H9 (cell line): ENCODE results near the gene CYP27C1. TPM values are rescaled to one million over a fixed set of nuclear protein-coding genes. Genes with fewer than 3 reads are reported as not detected.

Source experiments
- DNase-seq: peaks from one replicate; pipeline ENCODE4 v3.0.0-alpha.2; 2017
- H2AFZ ChIP-seq: one replicate; pipeline ENCODE4 v1.6.1; 2013; ENCODE audit warnings: mild to moderate bottlenecking, low read length, control low read depth, moderate library complexity
- H2AK5ac ChIP-seq: 2 replicates; pipeline ENCODE4 v1.6.1; 2013; ENCODE audit warnings: low read length, control low read depth, mixed read lengths; ENCODE audit not compliant: insufficient read length
- H2BK120ac ChIP-seq: one replicate; pipeline ENCODE4 v1.6.1; 2013; ENCODE audit warnings: low read depth, mild to moderate bottlenecking, low read length, control low read depth, inconsistent platforms; ENCODE audit not compliant: poor library complexity, severe bottlenecking
- H2BK12ac ChIP-seq: 2 replicates; pipeline ENCODE4 v1.6.1; 2013; ENCODE audit warnings: low read length, control low read depth, mixed read lengths, low read depth; ENCODE audit not compliant: insufficient read length
- H2BK15ac ChIP-seq: 2 replicates; pipeline ENCODE4 v1.6.1; 2013; ENCODE audit warnings: low read depth, low read length, control low read depth
- H2BK20ac ChIP-seq: one replicate; pipeline ENCODE4 v1.6.1; 2013; ENCODE audit warnings: low read depth, mild to moderate bottlenecking, low read length, control low read depth, inconsistent platforms; ENCODE audit not compliant: poor library complexity, severe bottlenecking
- H2BK5ac ChIP-seq: 2 replicates; pipeline ENCODE4 v1.6.1; 2013; ENCODE audit warnings: low read length, control low read depth, mixed read lengths; ENCODE audit not compliant: insufficient read length
- H3K14ac ChIP-seq: 2 replicates; pipeline ENCODE4 v1.6.1; 2013; ENCODE audit warnings: low read length, control low read depth; ENCODE audit not compliant: insufficient read depth
- H3K18ac ChIP-seq: 2 replicates; pipeline ENCODE4 v1.6.1; 2013; ENCODE audit warnings: low read depth, mild to moderate bottlenecking, mixed read lengths, low read length, control low read depth; ENCODE audit not compliant: insufficient read length
- H3K23ac ChIP-seq: 2 replicates; pipeline ENCODE4 v1.6.1; 2013; ENCODE audit warnings: low read length, control low read depth, mixed read lengths, low read depth; ENCODE audit not compliant: insufficient read length
- H3K23me2 ChIP-seq: 2 replicates; pipeline ENCODE4 v1.6.1; 2013; ENCODE audit warnings: low read depth, mild to moderate bottlenecking, mixed read lengths, low read length, control low read depth; ENCODE audit not compliant: insufficient read length, poor library complexity, severe bottlenecking
- H3K27ac ChIP-seq: 2 replicates; pipeline ENCODE4 v1.5.1; 2013; ENCODE audit warnings: low read length, control low read depth, mixed read lengths, low read depth; ENCODE audit not compliant: insufficient read length
- H3K27me3 ChIP-seq: 2 replicates; pipeline ENCODE4 v1.6.1; 2013; ENCODE audit warnings: low read length, control low read depth, inconsistent platforms; ENCODE audit not compliant: insufficient read depth
- H3K4ac ChIP-seq: 2 replicates; pipeline ENCODE4 v1.6.1; 2013; ENCODE audit warnings: low read depth, mild to moderate bottlenecking, control low read depth, inconsistent platforms, low read length, moderate library complexity
- H3K4me1 ChIP-seq: 2 replicates; pipeline ENCODE4 v1.6.1; 2013; ENCODE audit warnings: low read length, control low read depth, inconsistent platforms; ENCODE audit not compliant: insufficient read depth
- H3K4me2 ChIP-seq: 2 replicates; pipeline ENCODE4 v1.6.1; 2013; ENCODE audit warnings: low read length, control low read depth, mixed read lengths; ENCODE audit not compliant: insufficient read length, insufficient read depth
- H3K56ac ChIP-seq: 2 replicates; pipeline ENCODE4 v1.6.1; 2013; ENCODE audit warnings: low read depth, mild to moderate bottlenecking, mixed read lengths, low read length, control low read depth; ENCODE audit not compliant: insufficient read length
- H3K79me1 ChIP-seq: 2 replicates; pipeline ENCODE4 v1.6.1; 2013; ENCODE audit warnings: low read depth, mild to moderate bottlenecking, moderate library complexity, low read length, control low read depth, inconsistent platforms; ENCODE audit not compliant: insufficient read depth, poor library complexity, severe bottlenecking
- H3K79me2 ChIP-seq: 2 replicates; pipeline ENCODE4 v1.6.1; 2013; ENCODE audit warnings: low read length, control low read depth, inconsistent platforms; ENCODE audit not compliant: insufficient read depth
- H3K9ac ChIP-seq: 2 replicates; pipeline ENCODE4 v1.6.1; 2013; ENCODE audit warnings: low read length, control low read depth, mixed read lengths; ENCODE audit not compliant: insufficient read length; ENCODE audit errors: extremely low read depth
- H3K9me3 ChIP-seq: one replicate; pipeline ENCODE4 v1.6.1; 2013; ENCODE audit warnings: low read depth, low read length, inconsistent platforms; ENCODE audit not compliant: control insufficient read depth
- H3T11ph ChIP-seq: one replicate; pipeline ENCODE4 v1.6.1; 2013; ENCODE audit warnings: mild to moderate bottlenecking, low read length, control low read depth, inconsistent platforms
- H4K20me1 ChIP-seq: one replicate; pipeline ENCODE4 v1.6.1; 2013; ENCODE audit not compliant: control insufficient read depth, insufficient read length, insufficient read depth
- H4K5ac ChIP-seq: 2 replicates; pipeline ENCODE4 v1.6.1; 2013; ENCODE audit warnings: low read depth, mild to moderate bottlenecking, mixed read lengths, low read length, control low read depth; ENCODE audit not compliant: insufficient read length
- H4K8ac ChIP-seq: replicated peaks from 2 replicates; pipeline ENCODE4 v1.6.1; 2013; ENCODE audit warnings: low read length, control low read depth, mixed read lengths, low read depth; ENCODE audit not compliant: insufficient read length
- H4K91ac ChIP-seq: 2 replicates; pipeline ENCODE4 v1.6.1; 2013; ENCODE audit warnings: low read depth, mild to moderate bottlenecking, moderate library complexity, mixed read lengths, low read length, control low read depth; ENCODE audit not compliant: insufficient read length
- H3K27ac Mint-ChIP-seq, 3 experiments: 2 replicates in 2 of 3; 3 replicates in 1 of 3; pipeline ENCODE4 v1.8.0; 2020 to 2021; ENCODE audit warnings: mixed read lengths in 3 of 3, mild to moderate bottlenecking in 1 of 3, moderate library complexity in 1 of 3
- H3K27me3 Mint-ChIP-seq: 2 replicates; pipeline ENCODE4 v1.8.0; 2021; ENCODE audit warnings: low read depth, mild to moderate bottlenecking, moderate library complexity, mixed read lengths
- H3K36me3 Mint-ChIP-seq, 3 experiments: 2 replicates in 2 of 3; 3 replicates in 1 of 3; pipeline ENCODE4 v1.8.0; 2020 to 2021; ENCODE audit warnings: low read depth in 3 of 3, mixed read lengths in 3 of 3; ENCODE audit not compliant: insufficient read depth in 1 of 3
- H3K4me1 Mint-ChIP-seq, 2 experiments: 2 replicates each; pipeline ENCODE4 v1.8.0; 2020; ENCODE audit warnings: mixed read lengths in 2 of 2
- H3K4me3 Mint-ChIP-seq, 2 experiments: 2 replicates in 1 of 2; 3 replicates in 1 of 2; pipeline ENCODE4 v1.8.0; 2020 to 2021; ENCODE audit warnings: mild to moderate bottlenecking in 2 of 2, mixed read lengths in 2 of 2, moderate library complexity in 1 of 2
- H3K9me3 Mint-ChIP-seq, 2 experiments: 2 replicates in 1 of 2; 3 replicates in 1 of 2; pipeline ENCODE4 v1.8.0; 2020; ENCODE audit warnings: mild to moderate bottlenecking in 2 of 2, mixed read lengths in 2 of 2, moderate library complexity in 1 of 2
- CTCF ChIP-seq: fragments of 200-600 bp; sonication (generic); conservative IDR thresholded peaks from 3 replicates; pipeline ENCODE4 v1.8.0; 2021; ENCODE audit warnings: antibody characterized with exemption, mild to moderate bottlenecking
- WGBS: extraction: QIAGEN DNeasy Blood & Tissue Kit; methylation state at CpG from one replicate; pipeline ENCODE4 v1.1.7; 2013; ENCODE audit warnings: missing lambda C conversion rate, low lambda C conversion rate, mixed read lengths; ENCODE audit not compliant: insufficient read length; ENCODE audit errors: extremely low coverage; 5-methylcytosine and 5-hydroxymethylcytosine counted together
- total RNA-seq: library from RNA; stranded (reverse); gene quantifications from 2 replicates; pipeline ENCODE4 v1.2.1, GENCODE V29; 2021

Gene CYP27C1
- total RNA-seq, 1 experiment from 2014 or later = 2.3 TPM

GRCh38 chr2:127145280-127145895, 74.7 kb downstream of the CYP27C1 start:
- Histone ChIP-seq H3K56ac (no peak overlapping the region), H3K79me1 (no peaks in the 10 kb centered on the region), H2BK15ac (no peak overlapping the region), H3K9me3 (no peaks in the 10 kb centered on the region), H3K18ac (no peak overlapping the region), H4K5ac (no peak overlapping the region), H3K23ac (no peak overlapping the region), H3K27ac (no peak overlapping the region), H3K4ac (no peak overlapping the region), H3K9ac (no peak overlapping the region), H4K20me1 (no peaks in the 10 kb centered on the region), H2BK20ac (no peak overlapping the region), H3K4me1 (no peaks in the 10 kb centered on the region), H4K8ac (no peak overlapping the region), H4K91ac (no peak overlapping the region), H3K23me2 (no peaks in the 10 kb centered on the region), H2BK120ac (no peak overlapping the region), H3K79me2 (no peaks in the 10 kb centered on the region), H2AK5ac (no peak overlapping the region), H3T11ph (no peak overlapping the region), H3K14ac (no peak overlapping the region), H3K4me2 (no peak overlapping the region), H2BK12ac (no peak overlapping the region), H3K27me3 (no peaks in the 10 kb centered on the region), H2BK5ac (no peak overlapping the region), H2AFZ (no peak overlapping the region)
- no peak overlapping the region; a peak in 1 of 7 replicates for H3K27ac Mint-ChIP-seq
- peaks cover 0 to 4% (median 3%) of the 10 kb centered on the region in 3 experiments; a peak in 4 of 7 replicates for H3K36me3 Mint-ChIP-seq
- H3K9me3 Mint-ChIP-seq = peaks cover 2 to 4% of the 10 kb centered on the region in 2 experiments; a peak in 4 of 5 replicates
- WGBS = no CpG with 5 or more reads among the region's 1 CpG
- no peaks in the 10 kb centered on the region; the same call in none of the 2 replicates for H3K27me3 Mint-ChIP-seq
- H3K4me1 Mint-ChIP-seq = peaks cover 9% of the 10 kb centered on the region in 2 experiments
- DNase-seq = no peak
- H3K4me3 Mint-ChIP-seq = no peak overlapping the region
- no peak for TF ChIP-seq CTCF
